Lower lobe of right lung (tissue), 2 donors: ENCODE data around the gene ULK1. TPM values are rescaled to one million over a fixed set of nuclear protein-coding genes. Genes with fewer than 3 reads are reported as not detected.
"Not testable (repeated sequence)": the region's sequence is repeated elsewhere in the genome, so short reads cannot be mapped to it uniquely, and the experiment has no call there.

Experiments used
- ATAC-seq, 2 donors: fragments of 200-7000 bp; cut with Tn5 transposase; one replicate each; pipeline ENCODE4 v1.9.1; 2020 to 2022; ENCODE audit warnings: mild to moderate bottlenecking in 2 of 2, moderate library complexity in 2 of 2
- DNase-seq: peaks from one replicate; pipeline ENCODE4 v3.0.0-alpha.2; 2020
- H3K27ac ChIP-seq: fragments of 200-600 bp; one replicate; pipeline ENCODE4 v1.8.0; 2022
- H3K27me3 ChIP-seq: fragments of 200-600 bp; one replicate; pipeline ENCODE4 v1.8.0; 2022; ENCODE audit warnings: low read depth
- H3K36me3 ChIP-seq: fragments of 200-600 bp; one replicate; pipeline ENCODE4 v1.8.0; 2022; ENCODE audit warnings: mild to moderate bottlenecking
- H3K4me1 ChIP-seq: fragments of 200-600 bp; one replicate; pipeline ENCODE4 v1.8.0; 2022
- H3K4me3 ChIP-seq: fragments of 200-600 bp; one replicate; pipeline ENCODE4 v1.8.0; 2022; ENCODE audit warnings: mild to moderate bottlenecking
- H3K9me3 ChIP-seq: fragments of 200-600 bp; one replicate; pipeline ENCODE4 v1.8.0; 2022
- intact Hi-C: fragments of 100-400 bp; cut with DNase I; formaldehyde crosslinking; loops from one replicate; pipeline ENCODE4 v1.11.0; 2022
- total RNA-seq: library from RNA; stranded (reverse); fragmentation: NEBNext Ultra II Directional; extraction: Animal tissue kit (Norgen Biotek cat#: 25700); gene quantifications from one replicate; pipeline ENCODE4 v1.2.1, GENCODE V29; 2021
- TF ChIP-seq, protein P1 (sequence below): fragments of 200-600 bp; IDR thresholded peaks from one replicate; pipeline ENCODE4 v1.8.0; 2022; ENCODE audit warnings: antibody characterized with exemption, mild to moderate bottlenecking
- donor health status: DM: no; HTN: yes; CAD: no; lungs with severe emphysema.

ULK1 gene
- total RNA-seq, 1 donor from 2014 or later, result 32.2 TPM

DNA sequence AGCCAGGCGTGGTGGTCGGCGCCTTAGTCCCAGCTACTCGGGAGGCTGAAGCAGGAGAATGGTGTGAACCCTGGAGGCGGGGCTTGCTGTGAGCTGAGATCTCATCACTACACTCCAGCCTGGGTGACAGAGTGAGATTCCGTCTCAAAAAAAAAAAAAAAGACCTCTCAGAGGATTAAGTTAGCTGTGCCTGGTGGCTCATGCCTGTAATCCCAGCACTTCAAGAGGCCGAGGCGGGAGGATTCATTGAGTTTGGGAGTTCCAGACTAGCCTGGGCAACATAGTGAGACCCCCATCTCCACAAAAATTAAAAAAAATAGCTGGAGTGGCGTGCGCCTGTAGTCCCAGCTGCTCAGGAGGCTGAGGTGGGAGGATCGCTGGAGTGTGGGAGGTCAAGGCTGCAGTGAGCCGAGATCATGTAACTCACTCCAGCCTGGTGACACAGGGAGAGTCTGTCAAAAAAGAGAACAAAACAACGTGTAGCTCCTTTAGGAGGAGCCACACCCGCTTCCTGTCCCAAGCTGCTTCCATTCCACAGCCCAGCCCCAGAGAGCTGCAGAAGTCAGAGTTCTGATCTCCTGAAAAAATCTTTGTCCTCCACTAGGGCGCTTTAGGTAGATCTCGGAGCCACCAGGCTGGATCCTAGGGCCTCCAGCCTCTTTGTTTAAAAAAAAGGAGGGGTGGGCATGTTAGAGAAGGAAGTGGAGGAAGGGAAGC lies 11.5 kb upstream of the ULK1 start:
- DNase-seq, result no peak
- ATAC-seq, result peak in 1 of 2 donors; percentile 70
- TF ChIP-seq, protein P1, sequence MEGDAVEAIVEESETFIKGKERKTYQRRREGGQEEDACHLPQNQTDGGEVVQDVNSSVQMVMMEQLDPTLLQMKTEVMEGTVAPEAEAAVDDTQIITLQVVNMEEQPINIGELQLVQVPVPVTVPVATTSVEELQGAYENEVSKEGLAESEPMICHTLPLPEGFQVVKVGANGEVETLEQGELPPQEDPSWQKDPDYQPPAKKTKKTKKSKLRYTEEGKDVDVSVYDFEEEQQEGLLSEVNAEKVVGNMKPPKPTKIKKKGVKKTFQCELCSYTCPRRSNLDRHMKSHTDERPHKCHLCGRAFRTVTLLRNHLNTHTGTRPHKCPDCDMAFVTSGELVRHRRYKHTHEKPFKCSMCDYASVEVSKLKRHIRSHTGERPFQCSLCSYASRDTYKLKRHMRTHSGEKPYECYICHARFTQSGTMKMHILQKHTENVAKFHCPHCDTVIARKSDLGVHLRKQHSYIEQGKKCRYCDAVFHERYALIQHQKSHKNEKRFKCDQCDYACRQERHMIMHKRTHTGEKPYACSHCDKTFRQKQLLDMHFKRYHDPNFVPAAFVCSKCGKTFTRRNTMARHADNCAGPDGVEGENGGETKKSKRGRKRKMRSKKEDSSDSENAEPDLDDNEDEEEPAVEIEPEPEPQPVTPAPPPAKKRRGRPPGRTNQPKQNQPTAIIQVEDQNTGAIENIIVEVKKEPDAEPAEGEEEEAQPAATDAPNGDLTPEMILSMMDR, result no peak
- H3K4me1 ChIP-seq, result no peaks in the 10 kb centered on the region
- H3K36me3 ChIP-seq, result no peaks in the 10 kb centered on the region
- intact Hi-C loops, result no loop called here
- no peaks in the 10 kb centered on the region for H3K27me3 ChIP-seq
- H3K4me3 ChIP-seq, result no peak overlapping the region
- peaks cover 7% of the 10 kb centered on the region for H3K9me3 ChIP-seq
- H3K27ac ChIP-seq, result no peak overlapping the region

DNA sequence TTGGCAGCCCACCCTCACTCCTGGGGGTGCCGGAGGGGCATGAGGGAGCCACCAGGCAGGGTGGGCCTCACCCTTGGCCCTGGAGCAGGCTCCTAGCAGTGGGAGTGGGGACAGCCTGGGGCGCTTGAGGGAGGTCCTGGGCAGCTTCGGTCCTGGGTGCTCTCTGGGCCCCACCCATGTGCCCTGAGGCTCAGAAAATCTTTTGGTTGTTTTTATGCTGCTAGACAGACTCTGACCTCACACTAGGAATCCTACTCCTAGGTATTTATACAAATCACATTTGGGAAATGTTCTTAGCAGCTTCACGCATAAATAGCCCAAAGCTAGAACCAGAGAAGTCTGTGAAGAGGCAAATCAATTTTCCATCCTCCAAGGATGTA lies 10.9 kb upstream of the ULK1 start:
- intact Hi-C loops, result no loop called here
- Histone ChIP-seq H3K27ac (no peak overlapping the region), H3K27me3 (no peaks in the 10 kb centered on the region), H3K4me1 (no peaks in the 10 kb centered on the region), H3K36me3 (no peaks in the 10 kb centered on the region), H3K9me3 (peaks cover 7% of the 10 kb centered on the region), H3K4me3 (no peak overlapping the region)
- DNase-seq (no peak), ATAC-seq (peak in 1 of 2 donors; percentile 56)
- TF ChIP-seq, protein P1, result no peak

DNA sequence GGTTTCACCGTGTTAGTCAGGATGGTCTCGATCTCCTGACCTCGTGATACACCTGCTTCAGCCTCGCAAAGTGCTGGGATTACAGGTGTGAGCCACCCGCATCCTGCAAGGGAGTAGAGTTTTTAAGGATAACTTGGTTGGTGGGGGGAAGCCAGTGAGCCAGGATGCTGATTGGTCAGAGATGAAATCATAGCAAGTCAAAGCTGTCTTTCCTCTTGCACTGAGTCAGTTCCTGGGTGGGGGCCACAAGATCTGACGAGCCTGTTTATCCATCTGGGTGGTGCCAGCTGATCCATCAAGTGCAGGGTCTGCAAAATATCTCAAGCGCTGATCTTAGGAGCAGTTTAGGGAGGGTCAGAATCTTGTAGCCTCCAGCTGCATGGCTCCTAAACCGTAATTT lies 9.3 kb upstream of the ULK1 start:
- H3K9me3 ChIP-seq, intact Hi-C loops, DNase-seq, H3K27me3 ChIP-seq, H3K4me3 ChIP-seq, H3K4me1 ChIP-seq, ATAC-seq, H3K36me3 ChIP-seq, H3K27ac ChIP-seq: not testable (repeated sequence)

DNA sequence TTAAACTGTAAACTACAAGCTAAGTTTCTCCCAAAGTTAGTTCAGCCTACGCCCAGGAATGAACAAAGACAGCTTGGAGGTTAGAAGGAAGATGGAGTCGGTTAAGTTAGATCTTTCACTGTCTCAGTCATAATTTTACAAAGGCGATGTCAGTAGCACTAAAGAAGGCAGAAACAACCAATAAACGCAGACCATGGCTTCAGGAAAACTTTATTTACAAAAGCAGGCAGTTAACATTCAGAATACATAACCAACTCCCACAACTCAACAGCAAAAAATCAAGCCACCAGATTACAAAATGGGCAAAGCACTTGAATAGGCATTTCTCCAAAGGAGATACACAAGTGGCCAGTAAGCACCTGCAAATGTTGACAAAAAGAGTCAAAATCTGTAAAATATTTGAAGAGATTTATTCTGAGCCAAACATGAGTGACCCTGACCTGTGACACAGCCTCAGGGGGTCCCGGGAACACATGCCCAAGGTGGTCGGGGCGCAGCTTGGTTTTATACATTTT lies 8.8 kb upstream of the ULK1 start:
- DNase-seq (no peak), ATAC-seq (no peak)
- TF ChIP-seq, protein P1, result no peak
- Histone ChIP-seq H3K9me3 (peaks cover 7% of the 10 kb centered on the region), H3K36me3 (no peaks in the 10 kb centered on the region), H3K27me3 (no peaks in the 10 kb centered on the region), H3K27ac (no peak overlapping the region), H3K4me1 (no peaks in the 10 kb centered on the region), H3K4me3 (no peak overlapping the region)
- intact Hi-C loops, result no loop called here

DNA sequence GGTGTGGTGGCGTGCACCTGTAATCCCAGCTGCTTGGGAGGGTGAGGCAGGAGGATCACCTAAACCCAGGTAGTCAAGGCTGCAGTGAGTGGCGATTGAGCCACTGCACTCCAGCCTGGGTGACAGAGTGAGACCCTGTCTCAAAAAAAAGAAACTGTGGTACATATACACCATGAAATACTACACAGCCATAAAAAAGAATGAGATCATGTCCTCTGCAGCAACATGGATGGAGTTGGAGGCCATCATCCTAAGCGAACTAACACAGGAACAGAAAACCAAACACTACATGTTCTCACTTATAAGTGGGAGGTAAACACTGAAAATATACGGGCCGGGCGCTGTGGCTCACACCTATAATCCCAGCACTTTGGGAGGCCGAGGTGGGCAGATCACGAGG lies 2.7 kb upstream of the ULK1 start:
- intact Hi-C loops, H3K9me3 ChIP-seq, ATAC-seq: not testable (repeated sequence)

DNA sequence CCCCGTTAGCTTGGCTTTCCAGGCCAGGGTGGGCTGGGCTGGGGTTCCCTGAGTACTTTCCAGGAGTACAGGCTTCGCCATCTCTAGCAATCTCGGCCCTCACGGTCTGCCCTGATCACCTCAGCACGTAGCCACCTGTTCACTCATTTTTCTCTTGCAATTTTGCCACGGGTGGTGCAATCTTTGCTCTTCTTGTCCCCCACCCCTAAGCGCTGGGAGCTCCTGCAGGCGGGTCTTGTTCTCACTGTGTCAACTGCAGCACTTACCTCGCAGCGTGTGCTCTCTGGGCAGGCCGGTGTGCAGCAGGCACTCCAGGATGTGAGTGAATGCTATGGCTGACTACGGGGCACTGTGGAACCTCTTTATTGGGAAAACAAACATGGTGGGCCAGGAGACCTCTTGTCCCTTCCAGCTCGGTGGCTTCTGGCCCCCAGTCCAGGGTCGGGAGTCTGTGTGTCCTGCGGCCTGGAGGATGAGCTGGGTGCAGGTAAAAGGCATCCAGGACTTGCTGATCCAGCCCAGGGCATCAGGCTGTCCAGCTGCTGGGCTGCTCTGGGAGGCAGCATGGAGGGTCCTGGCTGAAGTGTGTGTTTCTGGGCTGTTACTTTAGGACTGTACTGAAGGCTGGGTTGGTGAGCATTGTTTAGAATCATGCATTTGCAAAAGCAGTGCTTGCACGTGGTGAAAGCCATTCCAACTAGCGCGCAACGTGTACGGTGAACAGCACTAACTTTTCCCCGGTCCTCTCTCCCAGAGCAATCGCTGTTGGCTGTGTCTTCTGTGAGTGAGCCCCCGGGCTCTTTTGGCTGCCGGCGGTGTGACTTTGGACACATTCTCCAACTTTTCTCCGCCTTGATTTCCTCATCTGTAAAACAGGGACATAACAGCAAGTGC lies 1.5 kb upstream of the ULK1 start:
- Histone ChIP-seq H3K27ac (no peak overlapping the region), H3K4me3 (no peak overlapping the region), H3K9me3 (no peaks in the 10 kb centered on the region), H3K4me1 (peaks cover 21% of the 10 kb centered on the region), H3K36me3 (peaks cover 12% of the 10 kb centered on the region), H3K27me3 (no peaks in the 10 kb centered on the region)
- TF ChIP-seq, protein P1, result no peak
- no peak for DNase-seq
- ATAC-seq, result no peak
- intact Hi-C loops, result no loop called here

More for the DNA sequence above, 2.7 kb upstream of the ULK1 start:
- not testable (repeated sequence) for H3K36me3 ChIP-seq, H3K27ac ChIP-seq, H3K4me3 ChIP-seq, DNase-seq, H3K27me3 ChIP-seq
- peaks cover 13% of the 10 kb centered on the region for H3K4me1 ChIP-seq
